HG02970 (cell line): ENCODE results near the gene PDE6D.

Experiments
- ATAC-seq: cut with Tn5 transposase; IDR thresholded peaks from one replicate; pipeline ENCODE4 v1.9.1; 2021; ENCODE audit warnings: mild to moderate bottlenecking, moderate library complexity, moderate number of reproducible peaks; ENCODE audit not compliant: unreplicated experiment, low FRiP score

Gene PDE6D

GRCh38 chr2:231685349-231686191, 95.5 kb downstream of the PDE6D start:
- ATAC-seq: no peak

- no peak for ATAC-seq
Measured at GRCh38 chr2:231684314-231685223, 96.5 kb downstream of the PDE6D start.

GRCh38 chr2:231683292-231684235, 97.5 kb downstream of the PDE6D start:
- ATAC-seq: no peak

- ATAC-seq: no peak
Measured at GRCh38 chr2:231682603-231683291, 98.3 kb downstream of the PDE6D start.
